HCEC 1CT (cell line): ENCODE results near the gene MXD3.
"Not testable (repeated sequence)": the region's sequence is repeated elsewhere in the genome, so short reads cannot be mapped to it uniquely, and the experiment has no call there.

Source experiments
- DNase-seq: peaks from one replicate; pipeline ENCODE4 v3.0.0-alpha.2; 2017

Gene MXD3

GRCh38 chr5:177311723-177312648 lies at the start of gene MXD3:
MXD3 (minus strand) TSS chr5:177311898; CDS start chr5:177311830, 68 bp downstream.
- DNase-seq, result peak; percentile 97

- not testable (repeated sequence) for DNase-seq
These were observed 49.0 kb upstream of the MXD3 start for GRCh38 chr5:177360740-177361139.

GRCh38 chr5:177359860-177360259 lies 48.2 kb upstream of the MXD3 start:
- DNase-seq, result no peak

- DNase-seq, result no peak
These were observed 47.8 kb upstream of the MXD3 start for GRCh38 chr5:177359451-177359851.

- DNase-seq, result no peak
These were observed 46.7 kb upstream of the MXD3 start for GRCh38 chr5:177358370-177358819.

- DNase-seq, result no peak
These were observed 46.0 kb upstream of the MXD3 start, which contains the start of gene RGS14 for GRCh38 chr5:177357459-177358351. RGS14 (plus strand) TSS chr5:177357924; CDS start chr5:177358025, 101 bp downstream.

- DNase-seq, result no peak
These were observed 45.4 kb upstream of the MXD3 start for GRCh38 chr5:177357146-177357458.

- DNase-seq, result no peak
These were observed 45.0 kb upstream of the MXD3 start for GRCh38 chr5:177356746-177357145.

- no peak for DNase-seq
These were observed 44.1 kb upstream of the MXD3 start for GRCh38 chr5:177355868-177356168.

GRCh38 chr5:177355162-177355867 lies 43.6 kb upstream of the MXD3 start:
- DNase-seq, result no peak

- DNase-seq, result no peak
These were observed 43.0 kb upstream of the MXD3 start for GRCh38 chr5:177354711-177355110.

- no peak for DNase-seq
These were observed 42.6 kb upstream of the MXD3 start for GRCh38 chr5:177354256-177354655.

GRCh38 chr5:177353093-177353492 lies 41.4 kb upstream of the MXD3 start:
- DNase-seq, result no peak

GRCh38 chr5:177351392-177352329 lies 40.0 kb upstream of the MXD3 start, which contains the start of gene LMAN2:
LMAN2 (minus strand) TSS chr5:177351668; CDS start chr5:177351647, 21 bp downstream.
- DNase-seq, result peak; percentile 94

- DNase-seq, result no peak
These were observed 39.2 kb upstream of the MXD3 start for GRCh38 chr5:177350776-177351391.

GRCh38 chr5:177349762-177350161 lies 38.1 kb upstream of the MXD3 start:
- DNase-seq, result no peak

GRCh38 chr5:177349362-177349647 lies 37.6 kb upstream of the MXD3 start:
- DNase-seq, result no peak

GRCh38 chr5:177347699-177348098 lies 36.0 kb upstream of the MXD3 start:
- DNase-seq, result no peak

- DNase-seq, result no peak
These were observed 35.1 kb upstream of the MXD3 start for GRCh38 chr5:177346820-177347219.

- no peak for DNase-seq
These were observed 33.2 kb upstream of the MXD3 start for GRCh38 chr5:177344891-177345290.

GRCh38 chr5:177343777-177344176 lies 32.1 kb upstream of the MXD3 start:
- no peak for DNase-seq

GRCh38 chr5:177343000-177343399 lies 31.3 kb upstream of the MXD3 start:
- DNase-seq, result not testable (repeated sequence)
